Neural progenitor cell (in vitro differentiated cells): Measurements from ENCODE around the gene FRMD5.

Source experiments
- CTCF ChIP-seq: fragments of 200-600 bp; sonication (generic); IDR thresholded peaks from 2 replicates; pipeline ENCODE4 v1.5.1; 2017; ENCODE audit warnings: antibody characterized with exemption, mild to moderate bottlenecking
- EZH2 ChIP-seq: fragments of 200-600 bp; sonication (generic); IDR thresholded peaks from 2 replicates; pipeline ENCODE4 v1.6.1; 2017; ENCODE audit warnings: antibody characterized with exemption, mild to moderate bottlenecking, moderate library complexity
- EZH2phosphoT487 ChIP-seq: fragments of 200-600 bp; sonication (generic); IDR thresholded peaks from 2 replicates; pipeline ENCODE4 v1.6.1; 2017; ENCODE audit warnings: antibody characterized with exemption

- TF ChIP-seq CTCF (no peak), EZH2 (no peak), EZH2phosphoT487 (no peak)
Measured at GRCh38 chr15:43923553-43923952, 271.5 kb downstream of the FRMD5 start.
